GM12801 (cell line): ENCODE results near the gene CNR2.

Experiments used
- TF ChIP-seq, protein P1 (sequence below): IDR thresholded peaks from one replicate; pipeline ENCODE4 v1.5.1; 2011; ENCODE audit warnings: control low read depth; ENCODE audit not compliant: insufficient read length; ENCODE audit errors: extremely low read depth

Gene CNR2

DNA sequence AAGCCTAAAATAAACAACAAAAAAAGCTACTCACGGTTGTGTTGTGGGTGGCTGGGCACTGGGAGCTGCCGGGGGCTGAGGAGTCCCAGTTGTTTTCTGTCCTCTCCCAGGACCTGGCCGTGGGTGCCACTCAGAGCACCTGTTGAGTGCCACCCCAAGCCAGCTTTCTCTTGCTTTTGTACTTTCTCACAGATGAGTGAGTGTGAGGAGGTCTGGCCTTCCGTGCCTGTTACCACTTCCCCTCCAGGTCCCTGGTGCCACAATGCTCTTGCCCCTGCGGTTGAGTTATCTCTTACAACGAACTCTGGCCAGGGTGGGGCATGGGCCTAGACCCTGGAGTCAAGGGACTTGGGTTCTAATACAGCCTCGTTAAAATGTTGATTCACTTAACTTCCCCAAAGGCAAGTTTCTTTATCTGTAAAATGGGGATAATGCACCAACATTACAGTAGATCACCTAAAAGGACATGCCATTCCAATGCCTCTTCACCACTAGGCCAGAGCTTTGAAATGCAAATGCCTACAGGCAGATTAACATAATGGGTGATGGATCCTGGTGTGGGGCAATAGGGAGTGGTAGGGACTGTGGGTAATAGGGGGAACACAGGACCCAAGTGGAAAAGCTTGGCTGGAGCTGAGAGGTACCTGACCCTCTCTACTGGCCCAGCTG is at the start of gene CNR2:
Gene CNR2, minus strand, starts transcription at position 151 of the 669 bp plus-strand sequence. CDS start 37,745 bp downstream, outside the sequence.
- TF ChIP-seq, protein P1, sequence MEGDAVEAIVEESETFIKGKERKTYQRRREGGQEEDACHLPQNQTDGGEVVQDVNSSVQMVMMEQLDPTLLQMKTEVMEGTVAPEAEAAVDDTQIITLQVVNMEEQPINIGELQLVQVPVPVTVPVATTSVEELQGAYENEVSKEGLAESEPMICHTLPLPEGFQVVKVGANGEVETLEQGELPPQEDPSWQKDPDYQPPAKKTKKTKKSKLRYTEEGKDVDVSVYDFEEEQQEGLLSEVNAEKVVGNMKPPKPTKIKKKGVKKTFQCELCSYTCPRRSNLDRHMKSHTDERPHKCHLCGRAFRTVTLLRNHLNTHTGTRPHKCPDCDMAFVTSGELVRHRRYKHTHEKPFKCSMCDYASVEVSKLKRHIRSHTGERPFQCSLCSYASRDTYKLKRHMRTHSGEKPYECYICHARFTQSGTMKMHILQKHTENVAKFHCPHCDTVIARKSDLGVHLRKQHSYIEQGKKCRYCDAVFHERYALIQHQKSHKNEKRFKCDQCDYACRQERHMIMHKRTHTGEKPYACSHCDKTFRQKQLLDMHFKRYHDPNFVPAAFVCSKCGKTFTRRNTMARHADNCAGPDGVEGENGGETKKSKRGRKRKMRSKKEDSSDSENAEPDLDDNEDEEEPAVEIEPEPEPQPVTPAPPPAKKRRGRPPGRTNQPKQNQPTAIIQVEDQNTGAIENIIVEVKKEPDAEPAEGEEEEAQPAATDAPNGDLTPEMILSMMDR = no peak

DNA sequence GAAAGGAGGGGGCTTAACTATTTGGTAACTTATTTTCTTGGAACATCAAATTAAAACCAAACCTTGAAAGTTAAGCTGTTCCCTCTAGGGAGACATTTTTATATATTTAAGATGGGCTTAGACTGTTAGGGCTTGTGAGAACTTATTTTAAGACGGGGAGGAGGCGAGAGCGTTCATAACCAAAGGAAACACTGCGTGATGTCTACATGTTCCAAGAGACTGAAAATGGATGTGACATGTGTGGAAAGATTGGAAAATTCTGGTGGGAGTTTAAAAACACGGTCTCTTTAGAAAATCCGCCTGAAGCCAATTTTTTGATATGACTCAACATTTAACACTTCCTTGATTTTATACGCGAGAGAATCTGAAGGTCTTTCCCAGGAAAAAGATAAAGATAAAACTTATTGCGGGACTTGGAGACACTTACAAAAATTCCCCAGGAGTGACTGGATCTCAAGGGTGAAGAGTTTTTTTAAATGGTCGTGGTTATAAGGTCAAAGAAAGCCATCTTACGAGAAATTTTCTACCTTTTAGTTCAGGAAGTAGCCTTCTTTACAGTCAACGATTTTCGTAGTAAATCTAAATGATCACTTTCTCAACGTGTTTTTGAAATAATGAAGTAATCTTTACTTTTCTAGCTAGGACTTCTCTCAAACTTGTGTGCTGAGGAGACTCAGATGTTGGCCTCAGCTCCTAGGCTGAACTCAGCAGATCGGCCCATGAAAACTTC is 47.3 kb upstream of the CNR2 start:
- TF ChIP-seq, protein P1 = no peak

DNA sequence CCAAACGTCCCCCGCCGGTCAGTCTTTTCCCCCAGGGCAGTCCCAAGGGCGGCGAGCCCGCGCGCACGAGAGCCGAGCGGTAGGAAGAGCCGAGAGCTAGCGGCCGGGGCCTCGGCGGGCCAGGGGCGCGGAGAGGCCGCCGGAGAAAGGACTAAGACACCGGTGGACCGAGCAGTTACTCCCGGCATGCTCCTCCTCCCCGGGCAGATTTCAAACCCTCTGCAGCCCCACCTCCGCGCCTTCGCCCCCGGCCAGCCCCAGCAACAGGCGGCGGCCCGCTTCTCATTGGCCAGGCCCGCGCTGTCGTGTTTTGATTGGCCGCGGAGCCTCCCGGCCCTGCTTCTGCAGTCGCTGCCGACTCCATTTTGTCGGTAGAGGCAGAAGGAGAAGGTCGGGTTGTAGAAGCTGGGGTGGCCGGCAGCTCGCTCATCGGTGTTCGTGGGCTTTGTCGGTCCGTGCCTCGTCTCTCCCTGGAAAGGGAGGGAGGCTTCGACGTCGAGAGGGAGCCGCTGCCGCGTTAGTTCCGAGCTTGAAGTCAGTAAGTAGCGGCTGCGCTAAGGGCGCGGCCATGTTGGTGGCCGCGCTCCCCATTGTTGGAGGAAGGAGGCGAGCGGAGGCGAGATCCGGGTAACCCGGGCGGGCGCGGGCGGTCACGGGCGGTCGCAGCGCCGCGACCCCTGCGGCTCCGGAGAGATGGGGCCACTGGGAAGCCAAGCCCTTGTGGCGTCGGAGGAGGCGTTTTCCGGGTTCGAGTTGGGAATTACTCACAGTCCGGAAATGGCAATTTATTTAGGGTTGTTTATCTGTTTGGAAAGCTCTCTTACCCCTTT is 46.5 kb upstream of the CNR2 start, which contains the start of gene PNRC2:
Gene PNRC2, plus strand, starts transcription at position 368 of the 830 bp plus-strand sequence. CDS start 1,630 bp downstream, outside the sequence.
- TF ChIP-seq, protein P1 = no peak

DNA sequence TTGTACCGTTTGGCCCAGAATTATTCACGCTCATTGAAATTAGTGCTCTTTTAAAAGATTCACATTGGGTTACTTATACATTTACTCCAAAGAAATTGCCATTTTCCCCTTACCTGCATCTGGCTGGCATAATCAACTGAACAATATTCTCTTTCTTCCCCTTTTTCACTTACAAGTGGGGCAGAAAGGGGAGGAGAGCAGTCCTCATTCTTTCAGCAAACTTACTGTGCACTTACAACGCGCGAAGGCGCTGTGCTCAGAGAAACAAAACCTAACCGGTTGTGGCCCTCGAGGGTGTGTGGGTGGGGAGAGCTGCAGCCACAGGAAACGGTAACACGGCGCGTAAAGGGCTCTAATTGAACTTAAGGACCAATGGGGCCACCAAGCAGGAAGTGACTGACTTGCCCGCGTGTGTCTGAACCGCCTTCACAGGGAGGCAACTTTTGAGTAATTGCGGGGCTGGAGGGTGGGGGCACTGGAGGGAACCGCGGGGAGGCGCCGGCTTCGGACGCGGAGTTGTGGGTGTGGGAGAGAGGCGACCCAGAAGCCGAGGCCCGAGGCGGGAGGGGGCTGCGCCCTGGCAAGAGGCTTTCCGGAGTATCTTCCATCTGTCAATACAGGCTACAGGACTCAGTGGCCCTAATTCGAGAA is 45.8 kb upstream of the CNR2 start:
- TF ChIP-seq, protein P1 = no peak

DNA sequence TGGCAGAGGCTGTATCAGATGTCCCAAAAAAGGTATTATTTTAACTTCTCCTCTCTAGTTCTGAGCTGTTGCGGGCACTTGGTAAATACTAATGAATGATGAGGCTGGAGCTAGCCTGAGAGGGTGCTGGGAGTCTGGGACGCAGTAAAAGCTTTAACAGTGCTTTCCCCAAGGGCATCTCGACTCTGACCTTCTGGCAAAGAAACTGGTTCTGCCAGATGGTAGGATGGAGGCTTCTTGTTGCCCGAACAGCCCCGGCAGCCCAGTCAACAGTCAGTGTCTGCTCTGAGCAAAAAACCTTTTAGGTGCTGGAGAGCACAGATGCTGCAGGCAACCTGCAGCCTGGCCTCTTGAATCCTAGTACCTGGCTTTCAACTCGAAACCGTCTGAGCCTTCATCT is 43.9 kb upstream of the CNR2 start:
- TF ChIP-seq, protein P1 = no peak

DNA sequence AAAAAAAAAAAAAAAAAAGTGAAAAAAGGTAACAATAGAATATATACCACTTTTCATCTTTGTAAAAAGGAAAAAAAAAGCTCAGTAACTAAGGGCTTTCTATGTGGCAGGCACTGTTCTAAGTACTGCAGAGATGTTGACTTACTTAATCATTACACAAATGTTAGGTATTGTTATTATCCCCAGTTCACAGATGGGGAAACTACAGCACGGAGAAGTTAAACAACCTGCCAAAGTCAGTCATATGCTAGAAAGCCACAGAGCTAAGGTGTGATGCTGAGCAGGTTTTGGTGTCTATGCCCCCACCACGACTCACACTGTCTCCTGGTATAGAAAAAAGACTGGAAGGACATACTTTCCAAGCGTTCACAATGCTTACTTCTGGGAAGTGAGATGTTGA is 39.9 kb upstream of the CNR2 start:
- TF ChIP-seq, protein P1 = no peak
